ENCODE results near the gene RAB21. TPM values are rescaled to one million over a fixed set of nuclear protein-coding genes. Genes with fewer than 3 reads are reported as not detected.
A peak's percentile ranks its signal among the peaks of the same experiment; 100 is the strongest.

The RAB21 gene
- total and polyA plus RNA-seq, 2 donors (not counting 1 experiment from before 2014, with no cell fraction given) = 11.4 to 27.4 TPM

DNA sequence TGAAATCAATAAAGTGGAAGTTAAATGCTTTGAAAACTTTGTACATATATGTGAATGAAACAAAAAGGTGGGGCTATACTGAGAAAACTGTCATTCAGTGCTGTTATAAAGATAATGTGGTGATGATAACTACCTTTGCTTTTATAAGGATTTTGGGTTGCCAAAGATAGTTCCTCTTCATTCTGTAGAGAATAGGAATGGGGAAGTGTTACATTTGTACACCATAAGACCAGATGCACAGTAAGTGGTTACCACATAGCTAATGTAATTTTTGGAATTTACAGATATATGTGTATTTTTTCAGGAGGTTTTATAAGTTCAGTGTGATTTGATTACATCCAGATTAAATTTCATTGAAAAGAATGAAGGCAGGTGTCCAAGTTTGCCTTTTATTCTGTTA lies 18.1 kb downstream of the RAB21 start:
- Histone ChIP-seq H3K9me3 (ENCODE audit: control insufficient read depth, insufficient read depth, low read depth, low read length) (no peaks in the 10 kb centered on the region), H4K20me1 (ENCODE audit: control insufficient read depth, extremely low read depth, insufficient read depth, low read length) (no peaks in the 10 kb centered on the region), H3K9ac (ENCODE audit: insufficient read depth, low read length) (no peak overlapping the region), H3K4me3 (replicated peaks in 1 of 4; ENCODE audit: control extremely low read depth in 1 of 4, insufficient read depth in 1 of 4, low read depth in 3 of 4, low read length in 4 of 4) (no peak overlapping the region), H3K27ac (ENCODE audit: insufficient read depth, low read length) (no peak overlapping the region), H3K27me3 (ENCODE audit: control insufficient read depth, insufficient read depth, low read length) (no peaks in the 10 kb centered on the region), H2AFZ (ENCODE audit: low read length) (no peak overlapping the region), H3K4me1 (ENCODE audit: control insufficient read depth, extremely low read depth, insufficient read depth, low read length) (no peaks in the 10 kb centered on the region), H3K79me2 (ENCODE audit: control insufficient read depth, insufficient read depth, low read length) (peaks cover 20% of the 10 kb centered on the region), H3K4me2 (ENCODE audit: extremely low read depth, insufficient read depth, low read length) (no peak overlapping the region), H3K36me3 (ENCODE audit: control insufficient read depth, insufficient read depth, low read length) (peaks cover 2% of the 10 kb centered on the region)
- DNase-seq (ENCODE audit: low read depth in 2 of 2) = no peak
- no peak for TF ChIP-seq EZH2 (IDR thresholded peaks at IDR 0.05; ENCODE audit: low read length, missing control alignments)
- TF ChIP-seq, protein P1, sequence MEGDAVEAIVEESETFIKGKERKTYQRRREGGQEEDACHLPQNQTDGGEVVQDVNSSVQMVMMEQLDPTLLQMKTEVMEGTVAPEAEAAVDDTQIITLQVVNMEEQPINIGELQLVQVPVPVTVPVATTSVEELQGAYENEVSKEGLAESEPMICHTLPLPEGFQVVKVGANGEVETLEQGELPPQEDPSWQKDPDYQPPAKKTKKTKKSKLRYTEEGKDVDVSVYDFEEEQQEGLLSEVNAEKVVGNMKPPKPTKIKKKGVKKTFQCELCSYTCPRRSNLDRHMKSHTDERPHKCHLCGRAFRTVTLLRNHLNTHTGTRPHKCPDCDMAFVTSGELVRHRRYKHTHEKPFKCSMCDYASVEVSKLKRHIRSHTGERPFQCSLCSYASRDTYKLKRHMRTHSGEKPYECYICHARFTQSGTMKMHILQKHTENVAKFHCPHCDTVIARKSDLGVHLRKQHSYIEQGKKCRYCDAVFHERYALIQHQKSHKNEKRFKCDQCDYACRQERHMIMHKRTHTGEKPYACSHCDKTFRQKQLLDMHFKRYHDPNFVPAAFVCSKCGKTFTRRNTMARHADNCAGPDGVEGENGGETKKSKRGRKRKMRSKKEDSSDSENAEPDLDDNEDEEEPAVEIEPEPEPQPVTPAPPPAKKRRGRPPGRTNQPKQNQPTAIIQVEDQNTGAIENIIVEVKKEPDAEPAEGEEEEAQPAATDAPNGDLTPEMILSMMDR (conservative IDR thresholded peaks at IDR 0.05 in 1 of 2, IDR thresholded peaks at IDR 0.05 in 1 of 2; ENCODE audit: low read depth in 1 of 2, low read length in 2 of 2) = no peak

DNA sequence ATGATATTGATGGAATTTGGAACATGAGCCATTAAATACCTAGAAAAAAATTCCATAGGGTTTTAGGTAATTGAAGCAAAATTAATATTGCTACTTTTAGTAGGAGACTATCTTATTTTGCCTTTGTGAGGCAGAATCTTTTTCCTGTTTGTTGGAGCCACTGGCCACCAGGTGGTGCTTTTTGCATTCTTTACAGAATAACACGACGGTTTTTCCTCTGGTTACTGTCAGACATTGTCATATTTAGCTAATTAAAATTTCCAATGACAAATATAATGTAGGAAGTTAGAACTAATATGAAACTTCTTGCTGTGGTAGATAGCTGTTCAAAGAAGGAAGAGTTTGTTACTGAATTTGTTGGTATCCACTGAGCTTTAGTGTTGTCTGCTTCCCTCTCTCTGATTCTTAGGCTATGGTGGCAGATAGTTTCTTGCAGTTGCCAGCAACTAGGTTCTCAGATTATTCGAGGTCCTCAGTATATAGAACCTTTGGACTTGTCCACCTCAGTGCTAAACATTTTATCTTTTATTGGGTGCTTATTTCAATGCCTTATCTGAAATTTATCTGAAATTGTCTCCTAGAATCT lies 25.7 kb downstream of the RAB21 start:
- TF ChIP-seq, protein P1 (conservative IDR thresholded peaks at IDR 0.05 in 1 of 2, IDR thresholded peaks at IDR 0.05 in 1 of 2; ENCODE audit: low read depth in 1 of 2, low read length in 2 of 2) = peak; percentile 74 to 78
- no peak for TF ChIP-seq EZH2 (IDR thresholded peaks at IDR 0.05; ENCODE audit: low read length, missing control alignments)
- Histone ChIP-seq H3K79me2 (ENCODE audit: control insufficient read depth, insufficient read depth, low read length) (no peaks in the 10 kb centered on the region), H3K36me3 (ENCODE audit: control insufficient read depth, insufficient read depth, low read length) (no peaks in the 10 kb centered on the region), H3K4me1 (ENCODE audit: control insufficient read depth, extremely low read depth, insufficient read depth, low read length) (no peaks in the 10 kb centered on the region), H3K4me2 (ENCODE audit: extremely low read depth, insufficient read depth, low read length) (no peak overlapping the region), H3K9me3 (ENCODE audit: control insufficient read depth, insufficient read depth, low read depth, low read length) (no peaks in the 10 kb centered on the region), H3K27ac (ENCODE audit: insufficient read depth, low read length) (no peak overlapping the region), H3K27me3 (ENCODE audit: control insufficient read depth, insufficient read depth, low read length) (no peaks in the 10 kb centered on the region), H3K4me3 (replicated peaks in 1 of 4; ENCODE audit: control extremely low read depth in 1 of 4, insufficient read depth in 1 of 4, low read depth in 3 of 4, low read length in 4 of 4) (no peak overlapping the region), H3K9ac (ENCODE audit: insufficient read depth, low read length) (no peak overlapping the region), H4K20me1 (ENCODE audit: control insufficient read depth, extremely low read depth, insufficient read depth, low read length) (no peaks in the 10 kb centered on the region), H2AFZ (ENCODE audit: low read length) (no peak overlapping the region)
- peak; percentile 25 to 62 for DNase-seq (ENCODE audit: low read depth in 2 of 2)

DNA sequence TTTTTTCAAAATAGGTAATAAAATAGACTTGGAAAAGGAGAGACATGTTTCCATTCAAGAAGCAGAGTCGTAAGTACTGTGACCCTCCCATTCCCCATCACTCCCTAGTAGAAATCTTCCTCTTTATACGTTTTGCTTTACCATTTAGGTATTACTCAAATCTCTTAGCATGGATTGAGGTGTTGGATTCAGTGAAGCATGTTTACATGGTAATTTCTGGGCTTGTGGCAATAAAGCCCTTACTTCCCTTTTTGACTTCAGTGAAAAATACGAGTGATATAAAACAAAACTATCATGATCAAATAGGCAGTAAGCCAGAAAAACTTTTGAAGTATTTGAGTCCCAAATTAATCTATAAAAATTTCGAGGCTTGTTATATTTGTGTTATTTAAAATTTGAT lies 27.4 kb downstream of the RAB21 start:
- no peak overlapping the region for H3K4me3 ChIP-seq (replicated peaks in 1 of 4; ENCODE audit: control extremely low read depth in 1 of 4, insufficient read depth in 1 of 4, low read depth in 3 of 4, low read length in 4 of 4)
- no peak for DNase-seq (ENCODE audit: low read depth in 2 of 2)
- H3K27ac ChIP-seq (ENCODE audit: insufficient read depth, low read length) = no peak overlapping the region
- no peaks in the 10 kb centered on the region for H4K20me1 ChIP-seq (ENCODE audit: control insufficient read depth, extremely low read depth, insufficient read depth, low read length)
- H2AFZ ChIP-seq (ENCODE audit: low read length) = no peak overlapping the region
- no peak overlapping the region for H3K4me2 ChIP-seq (ENCODE audit: extremely low read depth, insufficient read depth, low read length)
- no peak overlapping the region for H3K9ac ChIP-seq (ENCODE audit: insufficient read depth, low read length)
- H3K4me1 ChIP-seq (ENCODE audit: control insufficient read depth, extremely low read depth, insufficient read depth, low read length) = no peaks in the 10 kb centered on the region
- TF ChIP-seq EZH2 (IDR thresholded peaks at IDR 0.05; ENCODE audit: low read length, missing control alignments) = no peak
- TF ChIP-seq, protein P1 (conservative IDR thresholded peaks at IDR 0.05 in 1 of 2, IDR thresholded peaks at IDR 0.05 in 1 of 2; ENCODE audit: low read depth in 1 of 2, low read length in 2 of 2) = no peak
- H3K27me3 ChIP-seq (ENCODE audit: control insufficient read depth, insufficient read depth, low read length) = no peaks in the 10 kb centered on the region
- H3K79me2 ChIP-seq (ENCODE audit: control insufficient read depth, insufficient read depth, low read length) = no peaks in the 10 kb centered on the region
- H3K36me3 ChIP-seq (ENCODE audit: control insufficient read depth, insufficient read depth, low read length) = no peaks in the 10 kb centered on the region
- no peaks in the 10 kb centered on the region for H3K9me3 ChIP-seq (ENCODE audit: control insufficient read depth, insufficient read depth, low read depth, low read length)

All from fibroblast of lung (primary cell).